HEK293 (cell line): ENCODE results near the gene SELENOF.
A peak's percentile ranks its signal among the peaks of the same experiment; 100 is the strongest.

Experiments used
- BCL11B ChIP-seq: fragments of 450-650 bp; formaldehyde crosslinking; IDR thresholded peaks from 2 replicates; pipeline ENCODE4 v1.5.1; 2016; ENCODE audit warnings: low read depth, missing biosample characterization, missing genetic modification characterization
- BCL6B ChIP-seq: fragments of 450-650 bp; formaldehyde crosslinking; IDR thresholded peaks from 2 replicates; pipeline ENCODE4 v1.5.1; 2017; ENCODE audit warnings: missing biosample characterization, missing genetic modification characterization
- GLIS1 ChIP-seq: fragments of 450-650 bp; formaldehyde crosslinking; IDR thresholded peaks from 2 replicates; pipeline ENCODE4 v1.5.1; 2016; ENCODE audit warnings: missing biosample characterization, missing genetic modification characterization
- HOXC10 ChIP-seq: sonication (generic); formaldehyde crosslinking; IDR thresholded peaks from 2 replicates; pipeline ENCODE4 v1.8.1; 2023; ENCODE audit warnings: mild to moderate bottlenecking, missing genetic modification reagents
- KLF1 ChIP-seq: fragments of 450-650 bp; formaldehyde crosslinking; IDR thresholded peaks from 2 replicates; pipeline ENCODE4 v1.5.1; 2016; ENCODE audit warnings: missing biosample characterization, missing genetic modification characterization
- KLF16 ChIP-seq: fragments of 450-650 bp; formaldehyde crosslinking; IDR thresholded peaks from 2 replicates; pipeline ENCODE4 v1.5.1; 2017; ENCODE audit warnings: missing biosample characterization, missing genetic modification characterization
- MEIS1 ChIP-seq: sonication (generic); formaldehyde crosslinking; IDR thresholded peaks from 2 replicates; pipeline ENCODE4 v1.8.1; 2022; ENCODE audit warnings: missing genetic modification reagents, mild to moderate bottlenecking, borderline replicate concordance
- PRDM1 ChIP-seq: fragments of 450-650 bp; formaldehyde crosslinking; IDR thresholded peaks from 2 replicates; pipeline ENCODE4; 2016; ENCODE audit warnings: missing biosample characterization, missing genetic modification characterization
- PRDM10 ChIP-seq: fragments of 450-650 bp; formaldehyde crosslinking; IDR thresholded peaks from 2 replicates; pipeline ENCODE4 v1.5.1; 2016; ENCODE audit warnings: missing biosample characterization, missing genetic modification characterization
- SCRT2 ChIP-seq: fragments of 450-650 bp; formaldehyde crosslinking; IDR thresholded peaks from 2 replicates; pipeline ENCODE4 v1.5.1; 2016; ENCODE audit warnings: missing biosample characterization, missing genetic modification characterization
- SP2 ChIP-seq: fragments of 450-650 bp; formaldehyde crosslinking; IDR thresholded peaks from 2 replicates; pipeline ENCODE4 v1.5.1; 2016; ENCODE audit warnings: missing biosample characterization, missing genetic modification characterization
- SP7 ChIP-seq: fragments of 450-650 bp; formaldehyde crosslinking; IDR thresholded peaks from 2 replicates; pipeline ENCODE4 v1.5.1; 2016; ENCODE audit warnings: missing biosample characterization, missing genetic modification characterization
- ZBTB26 ChIP-seq: fragments of 450-650 bp; formaldehyde crosslinking; optimal IDR thresholded peaks from 2 replicates; pipeline ENCODE3; 2016; ENCODE audit warnings: missing biosample characterization, mild to moderate bottlenecking, missing genetic modification characterization
- ZBTB44 ChIP-seq: fragments of 450-650 bp; IDR thresholded peaks from 2 replicates; pipeline ENCODE4 v1.5.1; 2018; ENCODE audit warnings: missing biosample characterization, mild to moderate bottlenecking, missing genetic modification characterization
- ZBTB49 ChIP-seq: fragments of 450-650 bp; formaldehyde crosslinking; IDR thresholded peaks from 2 replicates; pipeline ENCODE4 v1.5.1; 2016; ENCODE audit warnings: missing biosample characterization, missing genetic modification characterization, low read depth
- ZFHX2 ChIP-seq: fragments of 450-650 bp; formaldehyde crosslinking; conservative IDR thresholded peaks from 2 replicates; pipeline ENCODE4 v1.5.1; 2016; ENCODE audit warnings: missing biosample characterization, missing genetic modification characterization
- ZNF10 ChIP-seq: fragments of 450-650 bp; formaldehyde crosslinking; IDR thresholded peaks from 2 replicates; pipeline ENCODE4 v1.5.1; 2017; ENCODE audit warnings: missing biosample characterization, missing genetic modification characterization
- ZNF19 ChIP-seq: fragments of 450-650 bp; formaldehyde crosslinking; IDR thresholded peaks from 2 replicates; pipeline ENCODE4; 2016; ENCODE audit warnings: missing biosample characterization, missing genetic modification characterization, low read depth
- ZNF214 ChIP-seq: fragments of 450-650 bp; formaldehyde crosslinking; IDR thresholded peaks from 2 replicates; pipeline ENCODE4 v1.5.1; 2017; ENCODE audit warnings: missing biosample characterization, mild to moderate bottlenecking, missing genetic modification characterization, borderline replicate concordance
- ZNF239 ChIP-seq: fragments of 450-650 bp; formaldehyde crosslinking; IDR thresholded peaks from 2 replicates; pipeline ENCODE4 v1.5.1; 2016; ENCODE audit warnings: missing biosample characterization, missing genetic modification characterization
- ZNF24 ChIP-seq: fragments of 450-650 bp; formaldehyde crosslinking; IDR thresholded peaks from 2 replicates; pipeline ENCODE4 v1.5.1; 2016; ENCODE audit warnings: missing biosample characterization, missing genetic modification characterization
- ZNF266 ChIP-seq: fragments of 450-650 bp; formaldehyde crosslinking; IDR thresholded peaks from 2 replicates; pipeline ENCODE4 v1.5.1; 2016; ENCODE audit warnings: missing biosample characterization, missing genetic modification characterization, low read depth
- ZNF292 ChIP-seq: fragments of 450-650 bp; formaldehyde crosslinking; IDR thresholded peaks from 2 replicates; pipeline ENCODE4 v1.5.1; 2016; ENCODE audit warnings: low read depth, missing biosample characterization, missing genetic modification characterization, borderline replicate concordance
- ZNF324 ChIP-seq: fragments of 450-650 bp; formaldehyde crosslinking; IDR thresholded peaks from 2 replicates; pipeline ENCODE4 v1.5.1; 2016; ENCODE audit warnings: missing biosample characterization, missing genetic modification characterization
- ZNF510 ChIP-seq: fragments of 450-650 bp; formaldehyde crosslinking; IDR thresholded peaks from 2 replicates; pipeline ENCODE4 v1.5.1; 2018; ENCODE audit warnings: mild to moderate bottlenecking, missing genetic modification characterization, missing biosample characterization; ENCODE audit not compliant: insufficient replicate concordance
- ZNF548 ChIP-seq: fragments of 450-650 bp; formaldehyde crosslinking; IDR thresholded peaks from 2 replicates; pipeline ENCODE4 v1.5.1; 2016; ENCODE audit warnings: missing biosample characterization, missing genetic modification characterization
- ZNF596 ChIP-seq: fragments of 450-650 bp; IDR thresholded peaks from 2 replicates; pipeline ENCODE4 v1.5.0; 2018; ENCODE audit warnings: missing biosample characterization, mild to moderate bottlenecking, missing genetic modification characterization, moderate library complexity
- ZNF843 ChIP-seq: fragments of 450-650 bp; formaldehyde crosslinking; IDR thresholded peaks from 2 replicates; pipeline ENCODE4 v1.5.1; 2016; ENCODE audit warnings: missing biosample characterization, missing genetic modification characterization
- ZSCAN16 ChIP-seq: fragments of 450-650 bp; formaldehyde crosslinking; IDR thresholded peaks from 2 replicates; pipeline ENCODE4 v1.5.1; 2016; ENCODE audit warnings: missing biosample characterization, missing genetic modification characterization
- ZSCAN18 ChIP-seq: fragments of 450-650 bp; formaldehyde crosslinking; IDR thresholded peaks from 2 replicates; pipeline ENCODE4 v1.5.1; 2016; ENCODE audit warnings: missing biosample characterization, missing genetic modification characterization
- ZXDB ChIP-seq: fragments of 450-650 bp; formaldehyde crosslinking; IDR thresholded peaks from 2 replicates; pipeline ENCODE4 v1.5.1; 2016; ENCODE audit warnings: missing biosample characterization, missing genetic modification characterization

Gene SELENOF

GRCh38 chr1:86914601-86914997 is 673 bp upstream of the SELENOF start, which contains the start of gene HS2ST1 (continued):
- TF ChIP-seq HOXC10 = no peak
- TF ChIP-seq ZXDB (tag by site-specific recombination) = no peak
- TF ChIP-seq ZBTB44 (tag by site-specific recombination) = no peak
- no peak for TF ChIP-seq ZNF19 (tag by site-specific recombination)
- TF ChIP-seq ZSCAN18 = no peak
- peak; percentile 66 for TF ChIP-seq SP2
- TF ChIP-seq PRDM1 (tag by site-specific recombination) = no peak
- TF ChIP-seq ZNF510 (tag by site-specific recombination) = no peak
- no peak for TF ChIP-seq ZNF266 (tag by site-specific recombination)
- no peak for TF ChIP-seq ZNF239
- TF ChIP-seq ZBTB26 (tag by site-specific recombination) = peak; percentile 94
- peak; percentile 65 for TF ChIP-seq GLIS1 (tag by site-specific recombination)
- TF ChIP-seq ZNF548 (tag by site-specific recombination) = no peak
- peak; percentile 79 for TF ChIP-seq ZFHX2
- TF ChIP-seq SCRT2 (tag by site-specific recombination) = no peak
- no peak for TF ChIP-seq MEIS1 (CRISPR knock-in tag)
- peak; percentile 21; the same call in 1 of the 2 replicates for TF ChIP-seq SP7 (tag by site-specific recombination)
- TF ChIP-seq ZNF24 (tag by site-specific recombination) = no peak
- TF ChIP-seq BCL11B (tag by site-specific recombination) = no peak
- peak; percentile 81; the same call in 1 of the 2 replicates for TF ChIP-seq KLF16
- TF ChIP-seq ZNF596 = peak; percentile 83
- no peak for TF ChIP-seq ZNF292 (tag by site-specific recombination)
- TF ChIP-seq PRDM10 (tag by site-specific recombination) = peak; percentile 43; the same call in 1 of the 2 replicates
- peak; percentile 42 for TF ChIP-seq ZNF843 (tag by site-specific recombination)
- TF ChIP-seq ZSCAN16 (tag by site-specific recombination) = no peak
- TF ChIP-seq ZBTB49 (tag by site-specific recombination) = no peak
- TF ChIP-seq ZNF10 (tag by site-specific recombination) = no peak
- TF ChIP-seq ZNF324 = 0 out of 2 replicates have a peak, but pooled peaks have one; percentile 73
- no peak for TF ChIP-seq ZNF214 (tag by site-specific recombination)
- peak; percentile 26; the same call in 1 of the 2 replicates for TF ChIP-seq KLF1 (tag by site-specific recombination)
- no peak for TF ChIP-seq BCL6B (tag by site-specific recombination)
